Measurements from ENCODE around the gene KIRREL3.
"Not testable (repeated sequence)": the region's sequence is repeated elsewhere in the genome, so short reads cannot be mapped to it uniquely, and the experiment has no call there.

Gene KIRREL3

GRCh38 chr11:126996036-126996804, 4.3 kb downstream of the KIRREL3 start:
- DNase-seq: no peak

GRCh38 chr11:126993599-126993998, 7.0 kb downstream of the KIRREL3 start:
- DNase-seq: no peak

GRCh38 chr11:126992804-126993111, 7.8 kb downstream of the KIRREL3 start:
- no peak for DNase-seq

GRCh38 chr11:126992065-126992803, 8.3 kb downstream of the KIRREL3 start:
- DNase-seq: no peak

GRCh38 chr11:126991596-126991995, 9.0 kb downstream of the KIRREL3 start:
- no peak for DNase-seq

- no peak for DNase-seq
These were observed 9.7 kb downstream of the KIRREL3 start for GRCh38 chr11:126990716-126991480.

GRCh38 chr11:126989942-126990715, 10.4 kb downstream of the KIRREL3 start:
- DNase-seq: peak in 1 of 2 experiments; percentile 22

GRCh38 chr11:126988655-126989054, 11.9 kb downstream of the KIRREL3 start:
- DNase-seq: no peak

GRCh38 chr11:126981635-126982034, 18.9 kb downstream of the KIRREL3 start:
- no peak for DNase-seq

GRCh38 chr11:126978911-126979310, 21.7 kb downstream of the KIRREL3 start:
- DNase-seq: no peak

- DNase-seq: no peak
These were observed 22.4 kb downstream of the KIRREL3 start for GRCh38 chr11:126978165-126978564.

GRCh38 chr11:126973051-126973450, 27.5 kb downstream of the KIRREL3 start:
- no peak for DNase-seq

GRCh38 chr11:126971305-126971704, 29.3 kb downstream of the KIRREL3 start:
- no peak for DNase-seq

- DNase-seq: peak in 1 of 2 experiments; percentile 1
These were observed 30.6 kb downstream of the KIRREL3 start for GRCh38 chr11:126969865-126970479.

GRCh38 chr11:126968915-126969314, 31.7 kb downstream of the KIRREL3 start:
- DNase-seq: no peak

GRCh38 chr11:126965331-126965730, 35.2 kb downstream of the KIRREL3 start:
- no peak for DNase-seq

GRCh38 chr11:126963603-126964363, 36.8 kb downstream of the KIRREL3 start:
- no peak for DNase-seq

- no peak for DNase-seq
These were observed 37.5 kb downstream of the KIRREL3 start for GRCh38 chr11:126963115-126963514.

GRCh38 chr11:126959700-126960099, 40.9 kb downstream of the KIRREL3 start:
- DNase-seq: no peak

GRCh38 chr11:126956635-126957034, 43.9 kb downstream of the KIRREL3 start:
- DNase-seq: no peak

- not testable (repeated sequence) for DNase-seq
These were observed 48.0 kb downstream of the KIRREL3 start for GRCh38 chr11:126952533-126952932.

GRCh38 chr11:126951465-126951864, 49.1 kb downstream of the KIRREL3 start:
- DNase-seq: no peak

Measured in AML-193 (cell line).